Adipose tissue (tissue), 3 donors: ENCODE results near the gene TSC22D2. TPM values are rescaled to one million over a fixed set of nuclear protein-coding genes. Genes with fewer than 3 reads are reported as not detected.

ENCODE experiments used
- H3K27ac ChIP-seq: one replicate; pipeline ENCODE4 v1.5.1; 2013; ENCODE audit warnings: low read depth, low read length
- WGBS, 3 donors: extraction: QIAGEN DNeasy Blood & Tissue Kit; methylation state at CpG; one replicate each; pipeline ENCODE4 v1.1.7; 2013; 5-methylcytosine and 5-hydroxymethylcytosine counted together
- polyA plus RNA-seq, 3 donors: library from polyadenylated mRNA; stranded (reverse); fragments of 200-250 nt; gene quantifications; one replicate each; pipeline ENCODE4 v1.2.3, GENCODE V29; 2013
- donor health status: healthy with polysubstance abuse.
- donor health status: Bipolar disorder and iron deficiency.
- donor health status: healthy.

The TSC22D2 gene
- polyA plus RNA-seq, 3 donors = 3.1 to 17.2 (median 16.8) TPM

DNA sequence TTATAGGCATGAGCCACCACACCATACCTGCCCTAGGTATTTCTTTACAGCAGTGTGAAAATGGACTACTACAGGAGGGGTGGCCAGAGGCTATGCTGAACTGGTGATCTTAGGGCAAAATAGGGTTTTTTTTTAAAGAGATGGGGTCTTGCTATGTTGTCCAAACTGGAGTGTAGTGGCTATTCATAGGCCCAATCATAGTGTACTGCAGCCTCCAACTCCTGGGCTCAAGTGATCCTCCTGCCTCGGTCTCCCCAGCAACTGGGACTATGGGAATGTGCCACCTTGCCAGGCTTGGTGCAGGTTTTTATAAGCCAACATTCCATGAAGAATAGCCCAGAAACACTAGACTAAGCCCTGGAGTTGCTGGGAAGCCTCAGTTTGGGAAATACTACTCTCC, 28.6 kb upstream of the TSC22D2 start:
- H3K27ac ChIP-seq = no peak overlapping the region
- 100% methylated on average over 1 of the region's 1 CpG for WGBS, 3 donors

GRCh38 chr3:150384296-150385212, 23.5 kb upstream of the TSC22D2 start:
- WGBS, 3 donors = 54 to 69% (median 58%) methylated on average over 17 of the region's 17 CpGs
- no peak overlapping the region for H3K27ac ChIP-seq

DNA sequence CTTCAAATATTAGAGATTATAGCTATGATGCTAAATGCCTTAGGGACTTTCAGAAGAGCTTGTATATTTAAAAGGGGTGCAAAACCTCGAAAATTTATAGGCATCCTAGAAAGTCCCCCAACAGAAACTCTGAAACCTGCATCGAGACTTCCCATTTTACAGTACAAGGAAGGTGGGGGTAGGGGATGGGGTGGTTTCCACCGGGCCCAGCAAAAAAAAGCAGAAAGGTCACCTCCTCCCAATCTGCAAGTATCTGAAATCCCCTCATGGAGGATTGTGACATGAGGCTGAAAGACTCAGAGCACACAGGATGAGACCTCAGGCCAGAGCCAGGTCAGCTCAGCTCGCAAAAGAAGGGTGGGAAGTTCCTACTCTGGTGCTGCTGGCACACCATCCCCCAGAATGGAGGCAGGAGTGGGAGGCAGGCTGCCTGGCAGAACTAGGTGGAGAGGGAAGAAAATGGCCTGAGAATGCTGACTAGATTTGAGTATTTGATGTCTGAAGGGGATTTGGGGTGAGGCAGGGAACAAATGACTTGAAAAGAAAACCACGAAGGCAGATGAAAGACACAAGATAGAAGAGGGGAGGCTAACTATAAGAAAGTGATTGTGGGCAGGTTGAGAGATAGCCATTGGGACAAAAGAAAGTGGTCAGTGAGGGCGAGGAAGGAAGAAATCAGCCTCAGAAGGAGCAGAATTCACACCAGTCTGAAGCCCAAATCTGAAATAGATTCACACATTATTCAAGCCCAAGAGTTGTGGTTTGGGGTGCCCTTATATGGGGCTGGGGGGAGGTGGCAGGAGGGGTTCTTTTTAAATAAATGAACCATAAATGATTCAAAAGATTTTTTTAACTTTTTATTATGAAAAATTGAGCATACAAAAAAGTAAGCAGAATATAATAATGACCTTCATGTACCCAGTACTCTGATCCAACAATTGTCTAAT, 22.5 kb upstream of the TSC22D2 start:
- no peak overlapping the region for H3K27ac ChIP-seq
- WGBS, 3 donors = 70 to 79% (median 70%) methylated on average over 6 of the region's 6 CpGs

GRCh38 chr3:150388498-150389418, 19.3 kb upstream of the TSC22D2 start:
- H3K27ac ChIP-seq = no peak overlapping the region
- 68 to 74% (median 71%) methylated on average over 5 of the region's 5 CpGs for whole genome bisulfite sequencing, 3 donors

- no peak overlapping the region for H3K27ac ChIP-seq
Measured at GRCh38 chr3:150390087-150390486, 18.0 kb upstream of the TSC22D2 start.

DNA sequence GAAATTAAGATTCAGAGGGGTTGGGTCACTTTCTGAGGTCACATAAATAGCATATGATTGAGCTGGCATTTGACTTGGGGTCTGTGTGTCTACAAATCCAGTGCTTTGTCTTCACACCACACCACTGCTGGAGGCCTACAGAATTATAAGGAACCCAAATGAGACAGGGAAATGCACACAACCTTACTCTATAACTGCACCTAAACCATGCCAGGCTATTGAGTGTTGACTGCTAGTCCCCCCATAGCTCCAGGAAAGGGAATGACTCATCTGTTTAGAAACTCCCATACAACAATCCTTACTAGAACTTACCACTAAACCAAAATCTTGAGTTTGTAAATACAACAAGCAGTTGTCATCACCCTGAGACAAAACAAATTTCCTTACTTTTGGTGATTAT, 16.9 kb upstream of the TSC22D2 start:
- H3K27ac ChIP-seq = no peak overlapping the region

DNA sequence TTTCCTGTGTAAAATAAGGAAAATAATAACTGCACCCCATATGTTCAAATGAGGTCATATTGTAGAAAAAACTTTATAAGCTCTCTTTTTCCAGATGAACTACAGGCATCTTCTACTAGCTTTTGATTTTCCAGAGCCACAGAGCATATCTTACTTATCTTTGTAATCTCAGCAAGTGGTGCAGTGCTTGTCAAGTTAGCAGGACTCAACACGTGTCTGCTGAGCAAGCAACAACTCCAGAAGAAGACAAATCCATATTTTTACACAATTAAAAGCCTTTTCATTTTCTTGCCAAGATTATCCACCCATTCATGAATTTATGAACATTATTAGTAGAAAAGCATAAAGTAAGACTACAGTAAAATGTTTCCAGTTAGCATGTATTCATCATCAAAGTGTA, 14.4 kb upstream of the TSC22D2 start:
- 41 to 72% (median 71%) methylated on average over 1 of the region's 1 CpG for WGBS, 3 donors
- H3K27ac ChIP-seq = no peak overlapping the region

GRCh38 chr3:150394606-150395005, 13.5 kb upstream of the TSC22D2 start:
- 90 to 92% (median 92%) methylated on average over 2 of the region's 2 CpGs for WGBS, 3 donors
- H3K27ac ChIP-seq = no peak overlapping the region

- 0 to 63% (median 31%) methylated on average over 1 of the region's 1 CpG for WGBS, 3 donors
Measured at GRCh38 chr3:150396491-150396890, 11.6 kb upstream of the TSC22D2 start.

DNA sequence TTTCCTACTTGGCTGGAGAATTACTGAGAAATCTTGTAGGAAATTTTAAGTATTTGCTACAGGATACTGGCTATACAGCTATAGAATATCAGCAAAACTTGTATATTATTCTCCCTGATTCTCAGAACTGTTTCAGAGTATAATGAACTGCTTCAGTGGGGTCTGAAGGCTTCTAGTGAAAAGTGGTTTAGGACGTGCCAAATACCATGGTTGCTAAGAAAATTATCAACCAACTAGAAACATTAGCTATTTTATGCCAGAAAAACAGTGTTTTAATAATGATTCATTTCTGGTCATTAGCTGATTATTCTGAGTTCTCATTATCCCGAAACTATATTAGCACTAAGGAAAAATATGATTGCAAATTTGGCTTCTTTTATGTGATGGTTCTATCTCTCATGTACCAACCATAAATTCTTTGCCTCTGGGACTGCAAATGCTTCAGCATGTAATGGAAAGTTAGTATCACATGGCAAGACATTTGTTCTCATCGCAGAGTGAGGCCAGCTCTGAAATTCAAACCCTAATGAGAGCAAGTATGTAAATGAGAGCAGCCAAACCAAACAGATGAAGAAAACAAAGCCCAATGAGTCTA, 11.0 kb upstream of the TSC22D2 start:
- no peak overlapping the region for H3K27ac ChIP-seq
- 62 to 86% (median 65%) methylated on average over 3 of the region's 3 CpGs for WGBS, 3 donors

More at GRCh38 chr3:150396491-150396890, 11.6 kb upstream of the TSC22D2 start:
- no peak overlapping the region for H3K27ac ChIP-seq

- 91 to 100% (median 100%) methylated on average over 2 of the region's 2 CpGs for whole genome bisulfite sequencing, 3 donors
- no peak overlapping the region for H3K27ac ChIP-seq
Measured at GRCh38 chr3:150399060-150399459, 9.0 kb upstream of the TSC22D2 start.

- WGBS, 3 donors = 36 to 95% (median 89%) methylated on average over 3 of the region's 3 CpGs
Measured at GRCh38 chr3:150401285-150401684, 6.8 kb upstream of the TSC22D2 start.

GRCh38 chr3:150402217-150402616, 5.9 kb upstream of the TSC22D2 start:
- no peak overlapping the region for H3K27ac ChIP-seq
- WGBS, 3 donors = 92 to 97% (median 96%) methylated on average over 1 of the region's 1 CpG

More at GRCh38 chr3:150401285-150401684, 6.8 kb upstream of the TSC22D2 start:
- H3K27ac ChIP-seq = no peak overlapping the region

DNA sequence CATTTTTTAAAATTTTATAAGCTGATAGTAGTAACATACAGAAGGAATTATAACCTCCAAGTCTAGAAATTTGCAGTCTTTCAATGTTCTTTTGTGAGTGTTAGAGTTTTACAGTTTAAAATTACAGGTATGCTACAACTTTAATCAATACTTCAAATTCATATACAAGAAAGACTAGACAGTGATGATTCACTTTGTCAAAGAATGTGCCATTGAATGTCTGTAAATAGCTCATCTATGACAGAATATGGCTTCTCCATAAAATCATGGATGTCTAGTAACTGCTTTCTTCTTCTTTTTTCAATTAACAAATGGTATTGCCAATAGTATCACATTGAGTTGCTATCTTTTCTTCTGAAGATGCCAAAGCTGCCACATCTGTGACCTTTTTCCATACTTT, 4.1 kb upstream of the TSC22D2 start:
- no peak overlapping the region for H3K27ac ChIP-seq

GRCh38 chr3:150407051-150407807, 869 bp upstream of the TSC22D2 start:
- 11 to 24% (median 21%) methylated on average over 12 of the region's 12 CpGs for WGBS, 3 donors
- H3K27ac ChIP-seq = peak overlapping the region; percentile 16

- H3K27ac ChIP-seq = peak overlapping the region; percentile 55
- WGBS, 3 donors = 0 to 1% (median 0%) methylated on average over 13 of the region's 13 CpGs
Measured at GRCh38 chr3:150407808-150408220, 284 bp upstream of the TSC22D2 start.

GRCh38 chr3:150409125-150409511, 1.0 kb downstream of the TSC22D2 start:
- WGBS, 3 donors = 0 to 1% (median 1%) methylated on average over 30 of the region's 30 CpGs
- peak overlapping the region; percentile 55 for H3K27ac ChIP-seq
